GM21717 (cell line): ENCODE results near the gene POLH.
"Not testable (repeated sequence)": the region's sequence is repeated elsewhere in the genome, so short reads cannot be mapped to it uniquely, and the experiment has no call there.

Experiments
- ATAC-seq: cut with Tn5 transposase; IDR thresholded peaks from one replicate; pipeline ENCODE4 v1.9.1; 2021; ENCODE audit warnings: mild to moderate bottlenecking, moderate library complexity; ENCODE audit not compliant: unreplicated experiment

POLH gene

DNA sequence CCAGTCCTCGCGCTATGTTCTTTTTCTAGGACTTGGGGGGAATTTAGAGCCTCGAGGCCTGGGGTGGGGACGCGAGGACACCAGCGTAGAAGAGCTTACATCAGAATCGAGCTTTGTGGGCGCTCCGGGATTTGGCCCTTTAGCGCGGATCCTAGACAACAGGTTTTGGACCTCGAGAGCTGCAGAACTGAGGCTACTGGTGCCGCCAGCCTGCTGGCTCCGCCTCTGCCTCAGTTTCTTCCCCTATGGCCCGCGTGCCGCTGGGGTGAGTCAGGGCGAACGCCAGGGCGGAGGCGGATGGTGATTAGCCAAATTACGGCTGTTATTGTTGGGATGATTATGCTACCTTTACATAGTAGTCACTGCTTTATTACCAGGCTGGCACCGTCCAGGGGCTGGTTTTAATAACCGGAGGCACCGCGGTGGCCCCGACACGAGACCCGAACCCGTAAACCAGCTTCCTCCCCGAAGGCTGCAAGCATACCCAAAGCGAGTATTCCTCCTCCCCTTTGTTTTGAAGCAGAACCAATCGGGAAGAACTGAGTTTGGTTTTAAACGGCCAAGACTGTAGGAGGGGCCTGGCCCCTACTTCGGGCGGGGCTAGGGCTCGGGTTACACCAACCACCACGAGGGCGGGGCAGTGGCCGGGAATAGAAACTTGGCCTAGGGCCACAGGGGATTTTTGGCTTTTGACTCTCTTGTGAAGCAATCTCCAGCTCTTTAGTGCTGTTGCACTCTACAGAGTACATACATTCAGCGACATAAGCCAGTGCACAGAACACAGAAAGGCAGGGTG, 53.7 kb downstream of the POLH start:
- ATAC-seq, result peak; percentile 71

DNA sequence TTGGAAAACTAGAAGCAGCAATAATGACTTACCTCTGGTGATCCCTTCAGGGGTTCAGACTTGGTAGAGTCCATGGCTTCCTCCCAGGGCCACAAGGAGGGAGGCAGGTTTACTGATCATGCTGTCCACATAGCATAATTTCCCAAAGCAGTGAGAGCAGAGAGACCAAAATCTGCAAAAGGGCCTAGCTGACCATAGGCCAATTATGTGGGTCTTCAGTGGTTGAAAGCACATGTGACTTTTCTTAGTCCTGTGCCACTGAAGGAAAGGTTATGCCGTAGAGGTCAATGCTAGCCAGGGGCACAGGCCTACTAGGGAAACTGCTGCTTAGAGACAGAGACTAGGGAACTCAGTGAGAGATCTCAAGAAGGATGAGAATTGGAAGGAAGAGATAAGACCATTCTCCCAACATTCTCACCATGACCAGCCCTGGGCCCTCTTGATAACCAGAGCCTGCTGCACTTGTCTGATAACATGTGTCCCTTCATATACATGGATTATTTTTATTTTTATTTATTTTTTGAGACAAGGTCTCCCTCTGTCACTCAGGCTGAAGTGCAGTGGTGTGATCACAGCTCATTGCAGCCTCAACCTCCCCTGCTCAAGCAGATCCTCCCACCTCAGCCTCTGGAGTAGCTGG, 55.1 kb downstream of the POLH start:
- ATAC-seq, result no peak

DNA sequence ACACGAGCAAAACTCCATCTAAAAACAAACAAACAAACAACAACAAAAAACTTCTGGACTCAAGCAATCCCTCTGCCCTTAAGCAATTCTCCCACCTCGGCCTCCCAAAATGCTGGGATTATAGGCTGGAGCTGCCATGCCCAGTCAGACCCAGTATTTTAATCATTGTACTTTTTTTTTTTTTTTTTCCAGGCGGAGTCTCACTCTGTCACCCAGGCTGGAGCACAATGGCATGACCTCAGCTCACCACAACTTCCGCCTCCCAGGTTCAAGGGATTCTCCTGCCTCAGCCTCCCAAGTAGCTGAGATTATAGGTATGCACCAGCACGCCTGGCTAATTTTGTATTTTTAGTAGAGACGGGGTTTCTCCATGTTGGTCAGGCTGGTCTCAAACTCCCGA, 57.0 kb downstream of the POLH start:
- ATAC-seq, result not testable (repeated sequence)

DNA sequence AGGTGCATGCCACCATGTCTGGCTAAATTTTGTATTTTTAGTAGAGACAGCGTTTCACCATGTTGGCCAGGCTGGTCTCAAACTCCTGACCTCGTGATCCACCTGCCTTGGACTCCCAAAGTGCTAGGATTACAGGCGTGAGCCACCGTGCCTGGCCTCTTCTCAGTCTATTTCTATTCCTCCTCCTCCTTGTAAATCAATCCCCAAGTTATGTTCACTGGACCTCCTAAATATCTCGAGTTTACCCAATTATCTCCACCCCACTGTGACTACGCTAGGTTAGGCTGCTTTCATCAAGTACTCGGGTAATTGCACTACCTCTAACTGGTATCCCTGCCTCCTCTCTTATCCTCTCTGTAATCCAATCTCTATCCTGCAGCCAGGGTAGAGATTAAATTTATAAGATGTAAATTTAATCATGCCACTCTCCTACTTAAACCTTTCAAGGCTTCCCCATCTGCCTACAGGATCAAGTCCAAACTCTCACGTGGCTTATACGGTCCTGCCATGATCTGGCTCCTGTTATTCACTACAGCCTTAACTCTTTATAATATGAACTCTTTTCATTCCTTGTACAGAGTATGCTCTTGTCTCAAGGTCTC, 58.8 kb downstream of the POLH start:
- no peak for ATAC-seq

DNA sequence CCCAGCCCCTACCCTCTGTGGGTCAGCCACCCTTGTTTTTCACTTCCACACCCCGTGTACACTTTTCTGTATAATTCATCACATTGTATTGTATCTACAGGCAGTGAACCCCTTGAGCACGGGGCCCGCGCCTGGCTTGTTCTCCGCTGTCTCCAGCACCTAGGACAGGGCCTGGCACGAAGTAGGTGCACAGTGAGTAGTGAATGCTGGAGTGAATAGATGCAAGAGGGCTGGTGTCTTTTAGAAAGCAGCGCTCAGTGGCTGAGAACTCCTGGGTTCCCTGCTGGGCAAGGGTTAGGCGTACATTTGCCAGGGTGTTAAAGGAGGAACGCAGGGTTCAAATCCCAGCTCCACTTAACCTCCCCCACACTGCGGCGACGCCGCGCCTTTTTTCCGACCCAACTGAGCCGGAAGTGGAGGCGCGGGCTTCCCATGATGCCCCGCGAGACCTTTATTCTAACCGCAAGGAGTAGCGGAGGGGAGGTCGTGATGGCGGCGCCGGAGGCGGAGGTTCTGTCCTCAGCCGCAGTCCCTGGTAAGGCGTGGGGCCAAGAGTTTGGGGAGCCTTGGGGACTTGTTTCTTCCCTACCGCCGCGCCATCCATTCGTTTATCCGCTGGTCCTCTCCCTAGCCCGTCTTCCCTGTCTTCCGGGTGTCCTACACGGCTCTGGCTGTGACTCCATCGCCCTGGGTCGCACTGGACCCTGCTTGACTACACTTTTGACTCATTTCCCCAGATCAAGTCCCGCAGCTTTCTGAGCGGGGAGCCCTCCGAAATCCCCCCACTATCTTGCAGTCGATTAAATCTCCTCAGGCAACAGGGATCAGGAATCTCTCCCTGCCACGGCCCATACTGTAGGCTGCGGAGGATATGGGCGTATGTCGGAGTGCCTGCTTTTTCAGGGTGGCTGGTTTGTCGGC, 59.7 kb downstream of the POLH start, which contains the start of gene MAD2L1BP:
Gene MAD2L1BP, plus strand, starts transcription at position 454 of the 921 bp plus-strand sequence. Its CDS starts 36 bp downstream, at position 490.
- peak; percentile 61 for ATAC-seq

DNA sequence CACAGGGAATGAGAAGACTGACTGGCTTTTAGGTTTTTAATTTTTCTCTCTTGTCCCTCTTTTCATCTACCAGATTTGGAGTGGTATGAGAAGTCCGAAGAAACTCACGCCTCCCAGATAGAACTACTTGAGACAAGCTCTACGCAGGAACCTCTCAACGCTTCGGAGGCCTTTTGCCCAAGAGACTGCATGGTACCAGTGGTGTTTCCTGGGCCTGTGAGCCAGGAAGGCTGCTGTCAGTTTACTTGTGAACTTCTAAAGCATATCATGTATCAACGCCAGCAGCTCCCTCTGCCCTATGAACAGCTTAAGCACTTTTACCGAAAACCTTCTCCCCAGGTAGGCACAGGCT, 60.3 kb downstream of the POLH start:
- ATAC-seq, result no peak

DNA sequence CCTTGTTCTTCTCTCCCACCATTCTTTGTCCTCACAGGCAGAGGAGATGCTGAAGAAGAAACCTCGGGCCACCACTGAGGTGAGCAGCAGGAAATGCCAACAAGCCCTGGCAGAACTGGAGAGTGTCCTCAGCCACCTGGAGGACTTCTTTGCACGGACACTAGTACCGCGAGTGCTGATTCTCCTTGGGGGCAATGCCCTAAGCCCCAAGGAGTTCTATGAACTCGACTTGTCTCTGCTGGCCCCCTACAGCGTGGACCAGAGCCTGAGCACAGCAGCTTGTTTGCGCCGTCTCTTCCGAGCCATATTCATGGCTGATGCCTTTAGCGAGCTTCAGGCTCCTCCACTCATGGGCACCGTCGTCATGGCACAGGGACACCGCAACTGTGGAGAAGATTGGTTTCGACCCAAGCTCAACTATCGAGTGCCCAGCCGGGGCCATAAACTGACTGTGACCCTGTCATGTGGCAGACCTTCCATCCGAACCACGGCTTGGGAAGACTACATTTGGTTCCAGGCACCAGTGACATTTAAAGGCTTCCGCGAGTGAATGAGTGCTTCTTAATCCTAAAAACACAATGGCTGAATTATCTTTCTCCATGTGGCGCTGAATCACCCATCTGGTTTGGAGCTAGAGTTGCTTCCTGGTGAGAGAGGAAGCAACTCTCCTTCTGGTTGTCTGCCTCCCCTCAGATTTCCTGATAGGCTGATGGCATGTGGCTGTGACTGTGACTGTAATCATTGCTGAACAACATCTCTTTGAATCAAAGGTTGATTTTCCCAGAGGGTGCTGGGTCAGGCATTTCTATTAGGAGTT, 64.2 kb downstream of the POLH start:
- ATAC-seq, result no peak

DNA sequence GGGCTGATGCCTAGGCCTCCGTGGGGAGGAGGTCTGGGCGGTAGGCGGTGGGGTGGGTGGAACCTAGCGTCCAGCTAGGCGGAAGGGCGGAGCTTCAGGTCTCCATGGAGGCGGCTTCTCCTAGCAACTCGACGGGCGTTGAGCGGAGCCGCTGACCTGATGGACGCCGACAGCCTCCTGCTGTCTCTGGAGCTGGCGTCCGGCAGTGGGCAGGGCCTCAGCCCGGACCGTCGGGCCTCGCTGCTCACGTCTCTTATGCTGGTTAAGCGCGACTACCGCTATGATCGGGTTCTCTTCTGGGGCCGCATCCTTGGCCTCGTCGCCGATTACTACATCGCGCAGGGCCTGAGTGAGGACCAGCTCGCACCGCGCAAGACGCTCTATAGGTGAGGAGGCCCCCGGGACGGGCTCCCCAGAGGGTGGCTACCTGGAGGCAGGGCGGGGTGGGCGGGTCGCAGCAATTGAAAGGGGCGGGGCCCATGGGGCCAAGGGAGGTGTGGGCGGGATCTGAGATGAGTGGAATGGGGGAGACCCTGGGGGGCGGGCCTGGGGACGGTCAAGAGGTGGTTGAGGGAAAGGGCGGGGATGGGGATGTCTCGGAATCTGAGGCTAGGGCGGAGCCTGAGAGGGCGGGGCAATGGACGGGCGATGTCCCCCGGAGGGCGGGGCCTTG, 69.1 kb downstream of the POLH start, which contains the start of gene RSPH9:
Gene RSPH9, plus strand, starts transcription at position 97 of the 673 bp plus-strand sequence. Its CDS starts 63 bp downstream, at position 160.
- peak; percentile 44 for ATAC-seq

DNA sequence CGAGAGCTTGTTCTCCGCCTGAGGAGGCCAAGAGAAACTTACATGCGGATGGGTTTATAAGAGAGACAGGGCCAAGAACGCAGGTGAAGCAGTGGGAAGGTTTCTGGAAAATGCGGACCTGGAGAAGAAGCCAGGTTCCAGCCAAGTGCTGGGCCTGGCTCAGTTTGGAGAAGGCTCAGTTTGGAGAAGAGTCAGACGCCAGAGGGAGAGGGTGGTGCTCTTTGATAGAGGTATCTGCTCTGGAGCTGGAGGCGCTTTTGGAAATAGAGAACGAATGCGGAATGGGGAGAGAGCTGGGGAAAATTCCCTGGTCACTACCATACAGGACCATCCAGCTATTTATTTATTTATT, 69.6 kb downstream of the POLH start:
- no peak for ATAC-seq

DNA sequence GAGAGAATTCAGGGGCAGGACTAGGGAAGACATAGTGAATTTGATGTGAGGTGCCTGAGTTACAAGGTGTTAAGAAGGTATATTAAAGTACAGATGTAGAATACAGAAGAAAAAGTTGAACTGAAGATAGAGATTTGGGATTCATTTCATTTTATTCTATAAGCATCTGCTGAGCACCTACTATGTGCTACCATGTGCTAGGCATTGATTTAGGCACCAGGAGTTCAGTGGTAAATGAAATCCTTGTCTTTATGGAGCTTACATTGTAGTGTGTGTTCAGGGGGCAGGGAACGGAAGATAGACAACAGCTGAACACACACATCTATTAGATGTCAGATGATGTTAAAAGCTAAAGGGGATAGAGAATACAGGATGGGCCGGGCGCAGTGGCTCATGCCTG, 71.6 kb downstream of the POLH start:
- no peak for ATAC-seq

DNA sequence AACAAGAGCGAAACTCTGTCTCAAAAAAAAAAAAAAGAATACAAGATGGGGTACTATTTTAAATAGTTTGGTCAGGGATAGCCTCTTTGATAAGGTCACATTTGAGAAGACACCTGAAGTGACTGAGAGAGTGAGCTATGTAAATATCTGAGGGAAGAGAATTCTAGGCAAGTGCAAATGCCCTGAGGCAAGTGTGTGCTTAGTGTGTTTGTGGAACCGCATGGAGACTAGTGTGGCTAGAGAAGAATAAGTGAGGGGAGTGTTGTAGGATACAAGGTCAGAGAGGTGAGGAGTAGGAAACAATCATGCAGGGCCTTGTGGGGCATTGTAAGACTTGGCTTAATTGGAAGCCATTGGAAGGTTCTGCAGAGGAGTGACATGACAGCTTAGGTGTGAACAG, 72.3 kb downstream of the POLH start:
- ATAC-seq, result no peak

DNA sequence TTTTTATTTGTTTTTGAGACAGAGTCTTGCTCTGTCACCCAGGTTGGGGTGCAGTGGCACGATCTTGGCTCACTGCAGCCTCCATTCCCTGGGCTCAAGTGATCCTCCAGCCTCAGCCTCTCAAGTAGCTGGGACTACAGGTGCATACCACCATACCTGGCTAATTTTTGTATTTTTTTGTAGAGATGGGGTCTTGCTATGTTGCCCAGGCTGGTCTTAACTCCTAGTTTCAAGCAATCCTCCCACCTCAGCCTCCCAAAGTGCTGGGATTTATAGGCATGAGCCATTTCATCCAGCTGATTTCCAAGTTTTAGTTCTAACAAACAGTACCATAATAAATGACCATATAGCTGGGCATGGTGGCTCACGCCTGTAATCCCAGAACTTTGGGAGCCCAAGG, 76.8 kb downstream of the POLH start:
- not testable (repeated sequence) for ATAC-seq

DNA sequence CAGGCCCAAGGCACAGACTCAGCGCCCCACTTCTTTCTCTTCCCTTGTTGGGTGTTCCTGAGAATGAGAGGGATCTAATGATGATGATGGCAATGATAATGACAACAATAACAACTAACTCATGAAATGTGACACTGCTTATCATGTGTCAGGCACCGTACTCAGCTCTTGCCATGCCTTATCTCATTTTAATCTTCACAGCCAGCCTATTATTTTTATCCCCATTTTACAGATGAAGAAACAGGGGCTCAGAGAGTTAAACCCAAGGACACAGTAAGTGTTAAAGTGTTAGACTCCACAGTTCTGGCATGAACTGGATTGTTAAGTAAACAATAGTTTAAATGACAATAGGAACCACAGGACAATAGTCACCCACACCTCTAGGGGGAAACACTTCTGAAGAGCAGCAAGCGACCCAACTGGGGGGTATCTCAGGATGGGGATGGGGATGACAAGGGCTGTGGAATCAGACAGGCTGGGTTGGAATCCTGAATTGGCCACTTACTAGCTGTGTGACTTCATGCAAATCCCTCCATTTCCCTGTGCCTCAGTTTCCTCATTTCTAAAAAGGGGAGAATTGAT, 81.3 kb downstream of the POLH start:
- no peak for ATAC-seq

DNA sequence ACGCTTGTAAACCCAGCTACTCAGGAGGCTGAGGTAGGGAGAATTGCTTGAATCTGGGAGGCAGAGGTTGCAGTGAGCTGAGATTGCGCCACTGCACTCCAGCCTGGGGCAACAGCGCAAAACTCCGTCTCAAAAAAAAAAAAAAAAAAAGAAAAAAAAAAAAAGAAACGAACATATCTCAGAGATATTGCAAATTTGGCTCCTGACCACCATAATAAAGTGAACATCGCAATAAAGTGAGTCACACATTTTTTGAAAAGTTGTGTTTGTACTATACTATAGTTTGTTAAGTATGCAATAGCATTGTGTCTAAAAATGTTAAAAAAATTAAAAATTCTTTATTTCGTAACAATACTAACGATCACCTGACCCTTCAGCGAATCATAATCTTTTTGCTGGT, 82.2 kb downstream of the POLH start:
- ATAC-seq, result no peak

DNA sequence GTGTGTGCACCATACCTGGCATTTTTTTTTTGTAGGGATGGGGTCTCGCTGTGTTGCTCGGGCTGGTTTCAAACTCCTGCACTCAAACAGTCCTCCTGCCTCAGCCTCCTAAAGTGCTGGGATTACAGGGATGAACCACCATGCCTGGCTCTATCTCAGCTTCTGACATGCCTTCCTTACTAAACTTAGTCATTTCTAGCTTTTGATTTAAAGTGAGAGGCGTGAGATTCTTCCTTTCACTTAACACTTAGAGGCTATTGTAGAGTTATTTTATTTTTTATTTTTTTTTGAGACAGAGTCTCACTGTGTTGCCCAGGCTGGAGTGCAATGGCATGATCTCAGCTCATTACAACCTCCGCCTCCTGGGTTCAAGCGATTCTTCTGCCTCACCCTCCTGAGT, 87.0 kb downstream of the POLH start:
- not testable (repeated sequence) for ATAC-seq
